Suprapubic skin (tissue), 3 donors: Measurements from ENCODE around the gene ACAD9.

ENCODE experiments used
- CTCF ChIP-seq, 2 donors: fragments of 200-600 bp in 1 of 2; fragments of 450-650 bp in 1 of 2; sonication (generic) in 1 of 2; IDR thresholded peaks; one replicate each; pipeline ENCODE4 v1.5.1; 2016 to 2019; ENCODE audit warnings: antibody characterized with exemption in 2 of 2, mild to moderate bottlenecking in 1 of 2, moderate library complexity in 1 of 2
- POLR2AphosphoS5 ChIP-seq, 3 donors: sonication (generic); formaldehyde crosslinking; IDR thresholded peaks; one replicate each; pipeline ENCODE4 v1.6.1; 2017; ENCODE audit warnings: antibody characterized with exemption in 3 of 3

- TF ChIP-seq POLR2AphosphoS5 (IDR thresholded peaks at IDR 0.05) (no peak), CTCF (IDR thresholded peaks at IDR 0.05) (no peak)
Measured at GRCh38 chr3:128884992-128885391, 5.6 kb downstream of the ACAD9 start.
